Common myeloid progenitor, CD34-positive (primary cell): ENCODE measurements around the gene LYPD6B.

Experiments
- CTCF ChIA-PET: fragments of 350-600 bp; sonication (Branson Sonifier 250); formaldehyde crosslinking; loops from one replicate; lab custom pipeline; 2021; ENCODE audit warnings: antibody characterized with exemption; lab: Charles Lee
- POLR2A ChIA-PET: fragments of 350-600 bp; sonication (Branson Sonifier 250); formaldehyde crosslinking; loops from one replicate; lab custom pipeline; 2021; ENCODE audit warnings: antibody characterized with exemption; lab: Charles Lee
- DNase-seq, 3 donors: peaks; one replicate each; pipeline versions ENCODE4 v3.0.0 to v3.0.0-alpha.2; 2013
- H3K27ac ChIP-seq, 2 experiments: 1 replicate in 1 of 2; 2 replicates in 1 of 2; pipeline ENCODE4 v1.7.0; 2013; ENCODE audit warnings: inconsistent platforms in 2 of 2, low read length in 2 of 2, mild to moderate bottlenecking in 2 of 2, low read depth in 1 of 2, moderate library complexity in 1 of 2; ENCODE audit not compliant: severe bottlenecking in 2 of 2, insufficient read depth in 1 of 2, poor library complexity in 1 of 2
- H3K27me3 ChIP-seq, 5 experiments: replicated peaks in 2 of 5; 1 replicate in 3 of 5; 2 replicates in 2 of 5; pipeline versions ENCODE4 v1.6.1 to v1.7.0; 2013; ENCODE audit warnings: low read length in 4 of 5, mild to moderate bottlenecking in 2 of 5, moderate library complexity in 2 of 5, inconsistent platforms in 1 of 5; ENCODE audit not compliant: insufficient read depth in 5 of 5, control insufficient read depth in 4 of 5
- H3K36me3 ChIP-seq, 4 experiments: 1 replicate in 2 of 4; 2 replicates in 2 of 4; pipeline versions ENCODE4 v1.6.1 to v1.7.0; 2013; ENCODE audit warnings: low read length in 3 of 4, control low read depth in 1 of 4, mild to moderate bottlenecking in 1 of 4; ENCODE audit not compliant: control insufficient read depth in 4 of 4, insufficient read depth in 4 of 4
- H3K4me1 ChIP-seq, 4 experiments: 1 replicate in 3 of 4; 2 replicates in 1 of 4; pipeline versions ENCODE4 v1.6.1 to v1.7.1; 2013; ENCODE audit warnings: low read length in 3 of 4, mild to moderate bottlenecking in 3 of 4, control low read depth in 1 of 4, inconsistent platforms in 1 of 4, moderate library complexity in 1 of 4; ENCODE audit not compliant: control insufficient read depth in 4 of 4, insufficient read depth in 4 of 4; ENCODE audit errors: control extremely low read depth in 1 of 4
- H3K4me3 ChIP-seq, 7 experiments: 1 replicate in 4 of 7; 2 replicates in 3 of 7; pipeline versions ENCODE4 v1.5.1 to v1.7.0; 2013; ENCODE audit warnings: mild to moderate bottlenecking in 7 of 7, low read length in 6 of 7, moderate library complexity in 6 of 7, inconsistent platforms in 2 of 7, low read depth in 2 of 7, control low read depth in 1 of 7; ENCODE audit not compliant: insufficient read depth in 4 of 7, control insufficient read depth in 1 of 7; ENCODE audit errors: extremely low read depth in 1 of 7
- H3K9me3 ChIP-seq, 5 experiments: 1 replicate in 4 of 5; 2 replicates in 1 of 5; pipeline versions ENCODE4 v1.6.1 to v1.7.1; 2013; ENCODE audit warnings: low read length in 4 of 5, mild to moderate bottlenecking in 2 of 5, inconsistent platforms in 1 of 5, low read depth in 1 of 5, moderate library complexity in 1 of 5; ENCODE audit not compliant: control insufficient read depth in 4 of 5, insufficient read depth in 2 of 5; ENCODE audit errors: control extremely low read depth in 1 of 5
- WGBS: methylation state at CpG from one replicate; pipeline ENCODE4 v1.1.5; 2013; ENCODE audit not compliant: insufficient coverage; 5-methylcytosine and 5-hydroxymethylcytosine counted together

Gene LYPD6B

GRCh38 chr2:149119368-149119767 is 80.9 kb downstream of the LYPD6B start:
- 98% methylated on average over 5 of the region's 6 CpGs for WGBS
- CTCF ChIA-PET: interaction anchor here (0.5 to 1.2 kb wide), 2 partner anchors 45 to 1017 kb away, joined by 3 to 4 read pairs; no protein-coding TSS in a partner anchor
- no peak for DNase-seq
- Histone ChIP-seq H3K9me3 (peaks cover 0 to 6% (median 0%) of the 10 kb centered on the region in 5 experiments), H3K27ac (no peak overlapping the region), H3K4me1 (no peaks in the 10 kb centered on the region), H3K36me3 (no peaks in the 10 kb centered on the region), H3K4me3 (no peak overlapping the region), H3K27me3 (peaks cover 3 to 23% (median 18%) of the 10 kb centered on the region in 5 experiments)
- POLR2A ChIA-PET: no interaction called here

GRCh38 chr2:149122516-149122915 is 84.0 kb downstream of the LYPD6B start:
- DNase-seq: no peak
- Histone ChIP-seq H3K4me3 (no peak overlapping the region), H3K4me1 (no peaks in the 10 kb centered on the region), H3K27me3 (peaks cover 5 to 42% (median 21%) of the 10 kb centered on the region in 5 experiments), H3K27ac (no peak overlapping the region), H3K9me3 (no peaks in the 10 kb centered on the region), H3K36me3 (no peaks in the 10 kb centered on the region)
- 100% methylated on average over 1 of the region's 2 CpGs for WGBS
- ChIA-PET POLR2A (no interaction called here), CTCF (no interaction called here)

- peaks cover 8 to 46% (median 27%) of the 10 kb centered on the region in 5 experiments for H3K27me3 ChIP-seq
- H3K9me3 ChIP-seq: no peaks in the 10 kb centered on the region
- H3K27ac ChIP-seq: no peak overlapping the region
- no peak overlapping the region for H3K4me3 ChIP-seq
- POLR2A ChIA-PET: no interaction called here
- WGBS: 97% methylated on average over 5 of the region's 6 CpGs
- no peak for DNase-seq
- CTCF ChIA-PET: no interaction called here
- H3K4me1 ChIP-seq: peaks cover 0 to 9% (median 7%) of the 10 kb centered on the region in 4 experiments
- no peaks in the 10 kb centered on the region for H3K36me3 ChIP-seq
Observed at GRCh38 chr2:149125031-149125725, 86.7 kb downstream of the LYPD6B start.

- no peak overlapping the region for H3K27ac ChIP-seq
Observed at GRCh38 chr2:149129433-149129832, 90.9 kb downstream of the LYPD6B start.

GRCh38 chr2:149132339-149132738 is 93.8 kb downstream of the LYPD6B start:
- Histone ChIP-seq H3K4me3 (no peak overlapping the region), H3K36me3 (no peaks in the 10 kb centered on the region), H3K9me3 (no peaks in the 10 kb centered on the region), H3K27ac (no peak overlapping the region), H3K4me1 (peaks cover 0 to 9% (median 8%) of the 10 kb centered on the region in 4 experiments), H3K27me3 (peaks cover 9 to 49% (median 27%) of the 10 kb centered on the region in 5 experiments)
- DNase-seq: no peak
- POLR2A ChIA-PET: no interaction called here
- 96% methylated on average over 2 of the region's 3 CpGs for WGBS
- CTCF ChIA-PET: no interaction called here

More at GRCh38 chr2:149129433-149129832, 90.9 kb downstream of the LYPD6B start:
- H3K36me3 ChIP-seq: no peaks in the 10 kb centered on the region
- WGBS: 0% methylated on average over 2 of the region's 2 CpGs
- H3K9me3 ChIP-seq: no peaks in the 10 kb centered on the region
- H3K4me1 ChIP-seq: peaks cover 0 to 9% (median 8%) of the 10 kb centered on the region in 4 experiments
- ChIA-PET POLR2A (no interaction called here), CTCF (interaction anchor here (1.2 to 1.4 kb wide), 3 partner anchors 33 to 432 kb away, joined by 3 read pairs; no protein-coding TSS in a partner anchor)
- H3K27me3 ChIP-seq: peaks cover 8 to 62% (median 36%) of the 10 kb centered on the region in 5 experiments
- no peak overlapping the region for H3K4me3 ChIP-seq
- peak in 2 of 3 donors; percentile 56 to 67 for DNase-seq

- WGBS: no CpG with 5 or more reads among the region's 1 CpG
- Histone ChIP-seq H3K27me3 (peaks cover 9 to 46% (median 27%) of the 10 kb centered on the region in 5 experiments), H3K4me1 (peaks cover 0 to 9% (median 8%) of the 10 kb centered on the region in 4 experiments), H3K4me3 (no peak overlapping the region), H3K36me3 (no peaks in the 10 kb centered on the region), H3K27ac (no peak overlapping the region), H3K9me3 (no peaks in the 10 kb centered on the region)
- POLR2A ChIA-PET: no interaction called here
- CTCF ChIA-PET: no interaction called here
- peak in 2 of 3 donors; percentile 47 to 53 for DNase-seq
Observed at GRCh38 chr2:149132901-149133300, 94.4 kb downstream of the LYPD6B start.

- WGBS: 100% methylated on average over 2 of the region's 5 CpGs
- POLR2A ChIA-PET: no interaction called here
- no peak for DNase-seq
- no peaks in the 10 kb centered on the region for H3K36me3 ChIP-seq
- peaks cover 0 to 8% (median 7%) of the 10 kb centered on the region in 4 experiments for H3K4me1 ChIP-seq
- CTCF ChIA-PET: no interaction called here
- peaks cover 6 to 39% (median 20%) of the 10 kb centered on the region in 5 experiments for H3K27me3 ChIP-seq
- no peak overlapping the region for H3K4me3 ChIP-seq
- H3K27ac ChIP-seq: no peak overlapping the region
- no peaks in the 10 kb centered on the region for H3K9me3 ChIP-seq
Observed at GRCh38 chr2:149134335-149134923, 95.9 kb downstream of the LYPD6B start.
